NCI-H1105 treated with DMSO at 0.1 percent for 48 hours (cell line): Measurements from ENCODE around the gene TFPI2.

Experiments
- DNase-seq: peaks from one replicate; lab custom pipeline; 2025; lab: John Stamatoyannopoulos, UW

The TFPI2 gene

GRCh38 chr7:93858857-93859256 lies 31.7 kb downstream of the TFPI2 start:
- DNase-seq: no peak

DNA sequence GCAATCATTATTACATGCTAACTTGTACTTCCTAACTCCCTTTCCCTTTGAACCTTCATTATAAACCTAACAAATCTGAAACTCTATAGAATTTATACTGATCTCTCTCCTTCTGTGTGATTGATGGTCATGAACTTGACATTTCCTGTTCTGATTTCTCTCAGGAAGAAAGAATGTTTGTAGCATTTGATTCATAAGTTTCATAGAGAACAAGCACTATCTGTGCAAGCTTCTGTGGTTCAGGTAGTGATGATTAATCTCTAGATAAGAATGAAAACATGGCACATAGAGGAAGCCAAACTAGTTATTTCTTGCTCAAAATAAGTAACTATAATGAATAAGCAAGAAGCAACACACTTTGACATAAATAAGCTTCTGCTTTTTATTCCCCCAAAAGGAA lies 34.2 kb downstream of the TFPI2 start:
- DNase-seq: no peak

- DNase-seq: no peak
Measured at GRCh38 chr7:93855797-93856196, 34.8 kb downstream of the TFPI2 start.

DNA sequence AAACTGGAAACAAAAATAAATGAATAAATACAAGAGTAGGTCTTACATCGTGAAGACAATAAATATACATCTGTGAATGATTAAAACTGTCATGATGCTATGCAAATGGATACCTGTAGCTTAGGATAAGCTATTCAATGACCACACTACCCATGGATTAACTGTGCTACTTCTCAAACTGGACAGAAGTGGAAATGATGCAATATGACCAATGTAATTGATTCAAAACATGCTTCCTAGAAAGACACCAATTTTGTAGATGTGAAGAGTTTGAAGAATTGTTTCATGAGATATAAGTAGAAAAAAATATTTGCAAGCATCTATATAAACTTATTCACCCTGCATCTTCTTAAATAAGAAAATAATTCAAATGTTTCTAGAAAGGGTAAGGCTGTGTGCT lies 36.1 kb downstream of the TFPI2 start:
- DNase-seq: no peak

GRCh38 chr7:93851536-93851935 lies 39.0 kb downstream of the TFPI2 start:
- DNase-seq: no peak

GRCh38 chr7:93843260-93843659 lies 47.3 kb downstream of the TFPI2 start:
- DNase-seq: no peak

GRCh38 chr7:93838966-93839365 lies 51.6 kb downstream of the TFPI2 start:
- no peak for DNase-seq

GRCh38 chr7:93837245-93837644 lies 53.3 kb downstream of the TFPI2 start:
- DNase-seq: no peak

- DNase-seq: no peak
Measured at GRCh38 chr7:93836116-93836515, 54.4 kb downstream of the TFPI2 start.

GRCh38 chr7:93835702-93836101 lies 54.9 kb downstream of the TFPI2 start:
- no peak for DNase-seq
